HG03469 (cell line): ENCODE measurements around the gene IFNA8.
"Not testable (repeated sequence)": the region's sequence is repeated elsewhere in the genome, so short reads cannot be mapped to it uniquely, and the experiment has no call there.

Experiments
- ATAC-seq: cut with Tn5 transposase; IDR thresholded peaks from one replicate; pipeline ENCODE4 v1.9.1; 2021; ENCODE audit warnings: mild to moderate bottlenecking, moderate library complexity, moderate number of reproducible peaks; ENCODE audit not compliant: unreplicated experiment

Gene IFNA8

GRCh38 chr9:21415493-21416267, 6.8 kb downstream of the IFNA8 start:
- no peak for ATAC-seq

GRCh38 chr9:21428235-21428634, 19.3 kb downstream of the IFNA8 start:
- ATAC-seq = peak; percentile 46

GRCh38 chr9:21429191-21429590, 20.3 kb downstream of the IFNA8 start:
- no peak for ATAC-seq

- ATAC-seq = peak; percentile 55
Measured at GRCh38 chr9:21432672-21433425, 23.9 kb downstream of the IFNA8 start.

GRCh38 chr9:21434202-21435014, 25.5 kb downstream of the IFNA8 start:
- ATAC-seq = no peak

- not testable (repeated sequence) for ATAC-seq
Measured at GRCh38 chr9:21435015-21435383, 26.1 kb downstream of the IFNA8 start.

- no peak for ATAC-seq
Measured at GRCh38 chr9:21440139-21440538, 31.2 kb downstream of the IFNA8 start, which contains the start of gene IFNA1. Gene IFNA1 (plus strand): TSS chr9:21440439. CDS start chr9:21440508, 69 bp downstream.

- ATAC-seq = peak; percentile 94
Measured at GRCh38 chr9:21443849-21444625, 35.1 kb downstream of the IFNA8 start.

- not testable (repeated sequence) for ATAC-seq
Measured at GRCh38 chr9:21449312-21449711, 40.4 kb downstream of the IFNA8 start.

- no peak for ATAC-seq
Measured at GRCh38 chr9:21450733-21451394, 41.9 kb downstream of the IFNA8 start.

GRCh38 chr9:21452681-21453080, 43.8 kb downstream of the IFNA8 start:
- ATAC-seq = no peak

- no peak for ATAC-seq
Measured at GRCh38 chr9:21454149-21454548, 45.2 kb downstream of the IFNA8 start.

GRCh38 chr9:21455320-21455719, 46.4 kb downstream of the IFNA8 start:
- peak; percentile 80 for ATAC-seq
